HUES64 (cell line): ENCODE results near the gene POC1A.

Source experiments
- H3K27ac ChIP-seq: 2 replicates; pipeline ENCODE4 v1.7.0; 2013; ENCODE audit warnings: low read depth, low read length, inconsistent platforms
- H3K27me3 ChIP-seq: 2 replicates; pipeline ENCODE4 v1.6.1; 2013; ENCODE audit warnings: mild to moderate bottlenecking, low read length; ENCODE audit not compliant: insufficient read depth
- H3K36me3 ChIP-seq: 2 replicates; pipeline ENCODE4 v1.6.1; 2013; ENCODE audit warnings: mild to moderate bottlenecking, low read length; ENCODE audit not compliant: insufficient read depth
- H3K4me1 ChIP-seq: 2 replicates; pipeline ENCODE4 v1.6.1; 2013; ENCODE audit warnings: mild to moderate bottlenecking, low read length, moderate library complexity; ENCODE audit not compliant: insufficient read depth
- H3K4me3 ChIP-seq: 2 replicates; pipeline ENCODE4 v1.5.1; 2013; ENCODE audit warnings: mild to moderate bottlenecking, low read length, moderate library complexity
- H3K9ac ChIP-seq: 2 replicates; pipeline ENCODE4 v1.6.1; 2013; ENCODE audit warnings: mild to moderate bottlenecking, low read depth, low read length
- H3K9me3 ChIP-seq: 2 replicates; pipeline ENCODE4 v1.6.1; 2013; ENCODE audit warnings: low read depth, low read length; ENCODE audit not compliant: insufficient read depth
- WGBS: fragments of 150-250, 120-280 bp; methylation state at CpG from one replicate; pipeline ENCODE4 v1.1.7; 2013; ENCODE audit warnings: missing lambda C conversion rate; 5-methylcytosine and 5-hydroxymethylcytosine counted together

POC1A gene

DNA sequence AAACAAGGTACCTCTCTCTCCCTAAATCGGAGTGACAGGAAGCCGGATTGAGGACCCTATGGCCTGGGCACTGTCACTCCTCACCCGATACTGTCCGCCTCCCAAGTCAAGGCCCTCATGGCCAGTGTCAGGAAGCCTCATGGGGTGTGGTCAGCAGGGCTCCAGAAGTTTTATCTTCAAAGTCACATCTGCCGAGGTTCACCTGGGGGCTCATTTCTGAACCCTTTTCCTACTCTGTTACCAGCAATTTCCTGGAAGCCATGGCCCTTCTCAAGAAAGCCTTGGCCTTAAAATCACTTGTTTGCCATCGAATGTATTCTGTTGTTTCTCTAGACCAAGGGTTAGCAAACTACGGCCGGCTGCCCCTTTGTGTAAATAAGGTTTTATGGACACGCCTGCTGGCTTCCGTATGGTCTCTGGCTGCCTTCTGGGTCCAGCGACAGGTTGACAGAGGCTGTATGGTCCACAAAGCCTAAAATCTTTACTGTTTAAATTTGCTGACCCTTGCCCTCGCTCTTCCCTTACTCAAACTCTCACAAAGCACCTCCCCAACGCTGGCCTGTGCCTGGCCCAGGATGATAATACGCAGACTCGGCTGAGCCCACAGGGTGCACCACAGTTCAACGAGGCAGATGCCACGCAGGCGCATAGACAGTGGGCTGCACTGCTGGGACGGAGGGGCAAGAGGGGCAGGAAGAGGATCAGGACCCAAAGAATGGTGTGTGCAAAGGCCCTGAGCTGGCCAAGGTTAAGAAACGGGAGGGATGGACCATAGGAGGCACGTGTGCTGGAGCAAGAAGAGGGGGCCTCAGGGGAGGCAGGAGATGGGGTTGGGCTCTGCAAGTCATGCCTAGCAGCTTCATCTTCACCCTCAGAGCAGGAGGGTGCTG is 73.1 kb downstream of the POC1A start:
- Histone ChIP-seq H3K27me3 (no peaks in the 10 kb centered on the region), H3K36me3 (no peaks in the 10 kb centered on the region)

DNA sequence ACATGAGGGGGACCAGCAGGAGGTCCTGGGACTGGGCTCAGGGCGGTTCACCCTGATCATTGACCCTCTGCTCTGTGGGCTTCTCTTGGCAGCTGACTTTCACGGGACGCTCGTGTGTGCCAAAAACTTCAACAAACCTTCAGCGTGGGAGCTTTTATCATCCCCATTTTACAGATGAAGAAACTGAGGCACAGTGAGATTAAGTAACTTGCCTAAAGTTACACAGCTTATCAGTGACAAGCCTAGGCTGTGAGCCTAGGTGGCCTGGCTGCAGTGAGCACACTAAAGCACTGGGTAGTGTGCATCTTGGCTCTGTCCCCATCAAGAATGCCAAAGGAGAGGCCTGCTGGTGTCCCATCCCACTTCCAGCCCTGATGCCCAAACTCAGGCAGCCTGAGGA is 74.3 kb downstream of the POC1A start:
- Histone ChIP-seq H3K4me3 (no peak overlapping the region), H3K27me3 (no peaks in the 10 kb centered on the region), H3K27ac (no peak overlapping the region), H3K4me1 (no peaks in the 10 kb centered on the region), H3K9ac (no peak overlapping the region), H3K9me3 (no peaks in the 10 kb centered on the region), H3K36me3 (peaks cover 8% of the 10 kb centered on the region; the same call in 1 of the 2 replicates)
- 96% methylated on average over 5 of the region's 5 CpGs for whole genome bisulfite sequencing

More for the DNA sequence above, 73.1 kb downstream of the POC1A start:
- Histone ChIP-seq H3K27ac (no peak overlapping the region), H3K9me3 (no peaks in the 10 kb centered on the region), H3K4me3 (no peak overlapping the region), H3K4me1 (no peaks in the 10 kb centered on the region), H3K9ac (no peak overlapping the region)
- 90% methylated on average over 21 of the region's 21 CpGs for WGBS

DNA sequence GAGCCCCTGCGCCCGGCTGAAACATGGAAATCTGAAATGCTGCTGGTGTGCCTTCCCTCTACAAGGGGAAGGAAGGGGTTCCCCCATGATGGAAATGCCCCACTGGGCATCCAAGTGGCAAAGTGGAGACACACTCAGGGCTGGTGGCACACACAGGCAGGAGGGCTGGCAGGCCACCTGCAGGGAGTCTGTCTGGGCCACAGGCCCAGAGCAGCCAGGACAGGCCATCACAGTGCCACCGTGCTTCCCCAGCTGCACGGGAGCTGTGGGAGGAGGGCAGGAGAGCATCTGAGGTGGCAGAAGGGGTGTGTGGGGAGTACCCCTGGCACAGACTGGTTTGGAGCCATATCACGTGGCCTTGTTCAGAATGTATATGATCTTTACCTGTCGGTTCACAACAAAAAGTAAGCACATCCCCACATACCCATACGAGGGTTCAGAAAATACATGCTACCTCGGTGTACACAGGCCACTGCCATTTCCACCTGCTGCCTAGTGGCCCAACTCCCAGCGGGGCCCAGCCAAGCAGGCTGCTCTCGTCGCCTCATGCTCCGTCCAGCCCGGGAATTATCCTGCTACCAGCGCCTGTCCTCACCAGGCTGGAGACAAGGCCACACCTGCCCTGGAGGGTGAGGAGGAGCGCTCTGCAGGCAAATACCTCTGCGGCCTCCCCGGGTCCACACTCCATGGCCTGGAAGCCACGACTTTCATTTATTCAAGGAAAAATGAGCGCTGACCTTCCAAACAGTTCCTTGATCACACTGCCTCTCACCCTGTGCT is 75.3 kb downstream of the POC1A start:
- no peak overlapping the region for H3K27ac ChIP-seq
- no peak overlapping the region for H3K4me3 ChIP-seq
- 93% methylated on average over 19 of the region's 19 CpGs for WGBS
- no peak overlapping the region for H3K9ac ChIP-seq
- peaks cover 16% of the 10 kb centered on the region for H3K36me3 ChIP-seq
- H3K9me3 ChIP-seq = no peaks in the 10 kb centered on the region
- H3K4me1 ChIP-seq = no peaks in the 10 kb centered on the region
- H3K27me3 ChIP-seq = no peaks in the 10 kb centered on the region

DNA sequence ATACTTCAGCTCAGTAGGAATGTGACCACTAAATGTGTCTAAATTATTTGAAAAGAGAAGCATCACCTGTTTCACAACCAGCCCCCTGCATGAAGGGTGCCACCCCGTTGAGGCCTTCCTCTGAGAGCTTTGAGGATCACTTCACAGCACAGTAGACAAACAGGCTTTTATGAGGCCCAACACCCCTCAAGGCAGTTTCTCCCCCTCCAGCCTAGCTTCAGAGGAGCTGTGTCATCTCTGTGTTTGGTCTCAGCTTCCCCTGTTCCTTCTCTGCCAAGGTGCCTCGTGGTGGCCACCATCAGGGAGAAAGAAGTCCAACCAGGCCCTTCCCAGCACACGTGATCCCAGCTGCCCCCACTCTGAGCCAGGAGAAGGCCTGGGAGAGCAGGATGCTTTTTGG is 76.3 kb downstream of the POC1A start:
- 88% methylated on average over 3 of the region's 3 CpGs for WGBS
- Histone ChIP-seq H3K36me3 (peaks cover 16% of the 10 kb centered on the region), H3K27ac (no peak overlapping the region), H3K27me3 (no peaks in the 10 kb centered on the region), H3K9me3 (no peaks in the 10 kb centered on the region), H3K4me1 (no peaks in the 10 kb centered on the region), H3K9ac (no peak overlapping the region), H3K4me3 (no peak overlapping the region)

DNA sequence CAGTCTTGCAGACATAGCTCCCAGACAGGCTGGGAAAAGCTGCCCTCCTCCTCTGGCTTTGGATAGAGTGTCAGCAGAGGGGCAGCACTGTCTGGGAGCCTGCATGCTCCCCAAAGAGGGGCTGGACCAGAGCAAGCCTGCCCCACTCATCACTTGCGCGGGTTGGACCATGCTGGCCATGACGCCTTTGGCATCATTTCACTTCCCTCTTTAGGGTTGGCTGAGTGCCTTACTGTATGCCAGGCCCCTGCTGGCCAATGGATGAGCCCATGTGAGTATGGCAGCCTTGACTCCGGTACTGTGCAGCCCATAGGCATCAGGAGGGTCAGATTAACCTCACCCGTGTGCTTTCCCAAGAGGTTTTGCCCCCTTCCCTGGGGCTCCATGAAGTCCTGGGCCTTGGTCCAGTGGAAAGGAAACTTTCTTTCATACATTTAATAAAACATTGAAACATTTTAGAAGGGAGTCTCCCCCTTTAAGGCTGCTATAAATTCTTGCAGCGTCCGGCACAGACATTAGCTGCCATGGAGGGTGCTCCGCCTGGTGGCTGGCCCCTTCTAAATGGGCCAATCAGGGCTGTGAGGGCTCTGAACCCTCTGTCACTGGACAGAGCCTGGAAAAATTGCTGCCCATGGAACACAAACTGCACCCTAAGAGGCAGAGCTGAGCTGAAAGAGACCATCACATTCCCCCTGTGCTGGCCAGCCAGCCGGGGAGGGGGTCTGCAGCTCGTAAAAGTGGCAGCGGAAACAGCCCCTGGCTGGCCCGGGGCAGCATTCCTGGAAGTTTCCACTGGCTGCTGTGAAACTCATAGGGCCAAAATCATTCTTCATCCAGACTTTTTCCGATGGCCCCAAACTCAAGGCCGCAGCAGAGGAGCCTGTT is 77.1 kb downstream of the POC1A start:
- Histone ChIP-seq H3K4me3 (no peak overlapping the region), H3K9ac (no peak overlapping the region)
- 92% methylated on average over 14 of the region's 14 CpGs for WGBS

DNA sequence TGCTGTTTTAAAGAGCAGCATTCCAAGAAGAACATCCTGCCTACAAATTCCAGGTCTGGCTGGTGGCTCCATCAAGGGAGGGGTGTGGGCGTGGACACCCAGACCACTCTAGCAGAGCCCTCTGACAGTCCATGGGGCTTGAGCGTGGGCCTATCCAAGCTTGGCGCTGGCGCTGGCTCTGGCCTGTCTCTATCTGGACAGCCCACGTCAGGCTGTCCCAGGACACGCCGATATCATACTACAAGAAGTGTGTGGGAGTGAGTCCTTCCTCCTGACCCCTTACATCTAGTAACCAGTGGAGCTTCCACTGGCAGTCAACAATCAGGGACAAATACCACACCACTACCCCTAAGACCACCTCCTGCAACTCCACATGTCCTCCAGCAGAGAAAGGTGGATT is 80.7 kb downstream of the POC1A start:
- Histone ChIP-seq H3K4me3 (no peak overlapping the region), H3K9ac (no peak overlapping the region), H3K27ac (no peak overlapping the region), H3K36me3 (peaks cover 16% of the 10 kb centered on the region), H3K4me1 (no peaks in the 10 kb centered on the region), H3K27me3 (no peaks in the 10 kb centered on the region), H3K9me3 (no peaks in the 10 kb centered on the region)
- 95% methylated on average over 7 of the region's 7 CpGs for WGBS

More for the DNA sequence above, 77.1 kb downstream of the POC1A start:
- H3K4me1 ChIP-seq = no peaks in the 10 kb centered on the region
- H3K9me3 ChIP-seq = no peaks in the 10 kb centered on the region
- no peak overlapping the region for H3K27ac ChIP-seq
- H3K36me3 ChIP-seq = peaks cover 16% of the 10 kb centered on the region
- no peaks in the 10 kb centered on the region for H3K27me3 ChIP-seq

DNA sequence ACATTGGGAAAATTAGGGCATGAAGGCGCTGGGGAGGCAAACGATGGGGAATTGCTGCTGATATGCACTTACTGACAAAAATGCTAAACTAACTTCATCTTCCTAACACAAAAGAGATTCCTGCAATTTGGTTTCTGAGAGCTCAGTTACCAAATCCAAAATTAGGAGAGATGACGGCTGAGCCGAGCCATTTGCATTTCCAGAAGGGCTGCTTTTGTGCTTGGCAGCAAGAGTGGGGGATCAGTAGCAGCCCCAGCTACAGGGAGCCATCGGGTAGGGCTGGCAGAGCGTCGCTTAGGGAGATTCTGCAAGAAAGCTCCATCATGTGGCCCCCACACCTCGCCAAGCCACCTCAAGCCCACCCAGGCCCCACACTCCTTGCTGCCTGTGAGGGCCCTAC is 81.8 kb downstream of the POC1A start:
- no peak overlapping the region for H3K4me3 ChIP-seq
- H3K9ac ChIP-seq = no peak overlapping the region
- WGBS = 90% methylated on average over 8 of the region's 8 CpGs
- no peak overlapping the region for H3K27ac ChIP-seq
- H3K27me3 ChIP-seq = no peaks in the 10 kb centered on the region
- H3K4me1 ChIP-seq = no peaks in the 10 kb centered on the region
- H3K36me3 ChIP-seq = peaks cover 16% of the 10 kb centered on the region
- H3K9me3 ChIP-seq = no peaks in the 10 kb centered on the region

DNA sequence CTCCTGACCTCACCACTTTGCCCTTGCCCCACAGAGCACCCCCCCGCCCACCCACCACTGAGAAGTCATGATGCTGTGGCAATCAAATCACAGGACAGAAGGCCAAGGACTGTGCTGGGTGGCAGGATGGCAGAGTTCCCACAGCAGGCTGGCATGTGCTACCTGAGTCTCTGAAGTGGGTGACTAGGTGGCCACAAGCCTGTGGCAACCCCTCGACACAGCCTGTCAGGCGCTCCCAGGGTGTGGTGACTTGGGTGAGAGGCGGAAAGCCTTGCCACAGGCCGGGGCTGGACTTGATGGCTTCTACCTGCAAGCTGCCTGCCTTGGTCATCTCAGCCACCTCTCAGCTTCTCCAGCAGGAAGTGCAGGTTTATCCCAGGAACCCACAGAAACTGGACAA is 82.2 kb downstream of the POC1A start:
- WGBS = 95% methylated on average over 5 of the region's 5 CpGs
- Histone ChIP-seq H3K9ac (no peak overlapping the region), H3K36me3 (peaks cover 16% of the 10 kb centered on the region), H3K27ac (no peak overlapping the region), H3K4me1 (no peaks in the 10 kb centered on the region), H3K9me3 (no peaks in the 10 kb centered on the region), H3K4me3 (no peak overlapping the region), H3K27me3 (no peaks in the 10 kb centered on the region)

DNA sequence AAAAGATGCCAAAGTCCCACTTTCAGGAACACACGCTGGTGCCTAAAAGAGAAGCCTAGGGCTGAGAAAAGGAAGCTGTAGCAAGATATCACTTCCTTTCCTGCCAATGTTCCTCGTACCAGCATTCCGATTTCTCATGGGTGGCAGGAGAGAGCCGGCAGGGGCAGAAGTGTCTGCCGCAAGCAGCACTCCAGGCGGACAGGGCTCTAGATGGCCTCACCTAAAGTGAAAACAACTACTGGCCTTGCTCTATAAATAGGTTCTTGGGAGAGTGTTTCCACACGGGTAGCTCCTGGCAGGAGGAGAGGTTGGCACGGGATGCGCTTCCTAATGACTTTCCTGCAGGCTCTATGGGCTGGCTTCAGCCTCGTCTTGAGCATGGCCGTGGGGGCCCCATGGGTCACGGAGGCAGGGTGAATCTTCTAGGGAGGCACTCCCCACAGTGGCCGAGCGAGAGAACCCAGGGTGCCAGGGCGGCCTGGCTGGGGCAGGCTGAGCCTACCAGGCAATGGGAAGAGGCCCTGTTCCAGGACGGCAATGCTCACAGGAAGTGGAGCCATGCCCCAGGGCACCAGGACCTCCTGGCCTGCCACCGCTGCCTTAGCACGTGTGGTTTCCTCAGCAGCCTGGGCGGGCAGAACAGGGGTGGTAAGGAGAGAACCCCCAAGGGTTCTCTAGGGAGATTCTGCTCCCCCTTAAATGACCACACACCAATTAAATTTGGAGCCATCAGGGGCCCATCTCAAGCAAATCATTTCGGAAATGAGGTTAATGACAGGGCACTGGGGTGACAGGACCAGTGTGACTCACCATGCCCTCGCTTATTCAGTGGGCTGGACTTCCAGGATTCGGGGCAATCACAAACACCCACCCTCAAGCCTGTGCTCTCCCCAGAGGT is 83.2 kb downstream of the POC1A start:
- WGBS = 91% methylated on average over 22 of the region's 22 CpGs
- H3K9ac ChIP-seq = no peak overlapping the region
- H3K36me3 ChIP-seq = peaks cover 16% of the 10 kb centered on the region
- H3K27me3 ChIP-seq = no peaks in the 10 kb centered on the region
- H3K27ac ChIP-seq = no peak overlapping the region
- H3K4me1 ChIP-seq = no peaks in the 10 kb centered on the region
- H3K4me3 ChIP-seq = no peak overlapping the region
- no peaks in the 10 kb centered on the region for H3K9me3 ChIP-seq

- Histone ChIP-seq H3K4me1 (no peaks in the 10 kb centered on the region), H3K9me3 (no peaks in the 10 kb centered on the region), H3K27me3 (no peaks in the 10 kb centered on the region), H3K9ac (no peak overlapping the region), H3K36me3 (peaks cover 7% of the 10 kb centered on the region), H3K27ac (no peak overlapping the region), H3K4me3 (no peak overlapping the region)
- WGBS = 96% methylated on average over 4 of the region's 4 CpGs
These were observed 84.4 kb downstream of the POC1A start for GRCh38 chr3:52069855-52070254.
